Islet precursor cell (in vitro differentiated cells): ENCODE data around the gene FAM228B.
"Not testable (repeated sequence)": the region's sequence is repeated elsewhere in the genome, so short reads cannot be mapped to it uniquely, and the experiment has no call there.

Experiments
- DNase-seq: peaks from one replicate; pipeline ENCODE4 v3.0.0-alpha.2; 2018

The FAM228B gene

DNA sequence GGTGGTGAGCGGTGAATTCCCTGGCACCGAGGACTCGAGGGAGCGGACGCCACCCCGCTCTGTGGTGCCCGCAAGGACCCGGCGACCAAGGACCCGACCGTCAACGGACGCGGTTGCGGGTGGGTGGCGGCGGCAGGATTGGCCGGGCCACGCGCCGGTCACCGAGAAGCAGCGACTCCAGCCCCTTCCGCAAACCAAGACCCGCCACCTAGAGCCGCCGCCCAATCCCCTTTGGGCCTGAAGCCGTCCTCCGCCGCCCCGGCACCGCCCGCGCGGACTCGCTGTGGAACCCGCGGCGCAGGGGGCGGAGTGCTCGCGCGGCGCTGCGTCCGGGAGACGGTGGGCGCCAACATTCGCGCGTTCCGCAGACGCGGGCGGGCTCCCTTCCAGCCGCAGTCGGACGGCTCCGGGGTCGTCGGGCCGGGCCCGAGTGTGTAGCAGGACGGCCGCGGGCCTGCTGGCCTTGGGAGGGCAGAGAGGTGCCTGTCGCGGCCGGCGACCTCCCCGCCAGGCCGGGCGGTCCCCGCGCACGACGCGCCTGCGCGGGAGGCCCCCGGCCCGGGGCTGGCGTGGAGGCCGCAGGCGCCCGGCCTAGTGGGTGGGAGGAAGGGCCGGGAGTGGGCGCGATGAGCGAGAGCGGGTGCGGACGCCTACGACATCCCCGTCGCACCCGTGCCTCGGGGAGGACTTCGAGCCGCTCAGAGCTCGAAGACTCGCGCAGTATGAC lies at the start of gene FAM228B, which contains the start of gene PFN4:
TSS of gene FAM228B (plus strand) at position 275 of the 727 bp plus-strand sequence. CDS start 893 bp downstream, outside the sequence.
TSS of gene PFN4 (minus strand) at position 140 of the 727 bp plus-strand sequence. CDS start 799 bp downstream, outside the sequence.
- DNase-seq = peak; percentile 93

- DNase-seq = no peak
These were observed 49.5 kb upstream of the FAM228B start for GRCh38 chr2:24073816-24074215.

GRCh38 chr2:24075259-24075658 lies 48.0 kb upstream of the FAM228B start:
- DNase-seq = no peak

GRCh38 chr2:24075915-24076848 lies 47.1 kb upstream of the FAM228B start, which contains the start of gene SF3B6:
SF3B6 (minus strand) TSS chr2:24076326; CDS start chr2:24076229, 97 bp downstream.
- DNase-seq = peak; percentile 100

DNA sequence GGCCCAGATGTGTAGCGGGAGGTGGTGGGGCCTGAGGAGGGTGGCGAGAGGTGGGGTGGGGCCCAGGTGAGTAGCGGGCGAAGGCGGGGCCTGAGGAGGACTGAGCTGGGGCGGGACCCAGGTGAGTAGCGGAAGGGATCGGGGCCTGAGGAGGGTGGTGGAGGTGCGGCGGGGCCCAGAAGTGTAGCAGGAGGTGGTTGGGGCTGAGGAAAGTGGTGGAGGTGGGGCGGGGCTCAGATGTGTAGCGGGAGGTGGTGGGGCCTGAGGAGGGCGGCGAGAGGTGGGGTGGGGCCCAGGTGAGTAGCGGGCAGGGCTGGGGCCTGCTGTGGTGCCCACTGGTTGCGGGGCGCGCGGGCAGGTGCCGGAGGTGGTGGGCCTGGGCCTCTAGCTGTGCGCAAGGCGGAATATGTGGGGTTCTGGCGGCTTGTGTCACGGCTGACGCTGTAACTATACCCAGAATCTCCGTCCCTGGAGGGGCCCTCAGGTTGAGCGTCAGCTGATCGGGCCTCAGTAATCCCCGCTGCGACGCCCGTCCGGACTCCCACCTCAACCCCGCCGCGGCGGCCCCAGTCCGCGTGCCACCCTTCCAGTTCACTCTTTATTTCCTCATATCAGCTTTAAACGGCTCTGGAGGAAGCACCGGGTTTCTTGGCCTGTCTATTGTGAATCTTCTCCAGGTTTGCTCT lies 46.3 kb upstream of the FAM228B start:
- DNase-seq = no peak

DNA sequence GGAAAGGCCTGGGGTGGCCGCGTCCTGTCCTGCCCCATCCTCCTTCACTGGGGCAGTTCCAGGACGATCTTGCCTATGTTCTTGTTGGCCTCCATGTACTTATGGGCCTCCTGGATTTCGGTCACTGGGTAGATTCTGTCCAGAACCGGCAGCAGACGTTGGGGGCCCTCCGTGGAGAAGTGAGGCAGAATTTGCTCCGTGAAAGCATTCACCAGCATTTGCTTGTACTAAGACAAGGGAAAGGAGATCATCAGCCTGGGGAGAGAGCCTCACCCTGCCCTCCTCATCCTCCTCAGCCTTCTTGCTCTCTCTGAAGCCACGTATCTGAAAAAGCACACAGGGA lies 45.8 kb upstream of the FAM228B start:
- no peak for DNase-seq

GRCh38 chr2:24077879-24078278 lies 45.4 kb upstream of the FAM228B start:
- no peak for DNase-seq

DNA sequence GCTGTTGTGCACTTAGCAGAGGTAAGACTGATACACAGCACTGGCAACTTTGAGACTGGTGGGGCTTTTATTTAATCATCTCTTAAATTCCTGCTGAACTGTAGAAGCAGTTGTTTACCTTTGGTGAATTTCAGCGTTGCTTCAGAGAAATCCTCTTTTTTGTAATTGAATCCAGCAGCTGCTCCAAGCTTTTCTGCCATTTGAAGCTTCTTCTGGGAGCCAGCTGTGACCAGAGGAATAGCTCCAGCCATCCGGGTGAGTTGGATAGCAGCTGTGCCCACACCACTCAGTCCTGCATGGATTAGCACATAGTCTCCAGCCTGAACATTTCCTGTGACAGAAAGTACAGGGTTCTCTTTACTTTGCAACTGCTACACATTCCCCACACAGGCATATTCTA lies 42.6 kb upstream of the FAM228B start:
- no peak for DNase-seq

DNA sequence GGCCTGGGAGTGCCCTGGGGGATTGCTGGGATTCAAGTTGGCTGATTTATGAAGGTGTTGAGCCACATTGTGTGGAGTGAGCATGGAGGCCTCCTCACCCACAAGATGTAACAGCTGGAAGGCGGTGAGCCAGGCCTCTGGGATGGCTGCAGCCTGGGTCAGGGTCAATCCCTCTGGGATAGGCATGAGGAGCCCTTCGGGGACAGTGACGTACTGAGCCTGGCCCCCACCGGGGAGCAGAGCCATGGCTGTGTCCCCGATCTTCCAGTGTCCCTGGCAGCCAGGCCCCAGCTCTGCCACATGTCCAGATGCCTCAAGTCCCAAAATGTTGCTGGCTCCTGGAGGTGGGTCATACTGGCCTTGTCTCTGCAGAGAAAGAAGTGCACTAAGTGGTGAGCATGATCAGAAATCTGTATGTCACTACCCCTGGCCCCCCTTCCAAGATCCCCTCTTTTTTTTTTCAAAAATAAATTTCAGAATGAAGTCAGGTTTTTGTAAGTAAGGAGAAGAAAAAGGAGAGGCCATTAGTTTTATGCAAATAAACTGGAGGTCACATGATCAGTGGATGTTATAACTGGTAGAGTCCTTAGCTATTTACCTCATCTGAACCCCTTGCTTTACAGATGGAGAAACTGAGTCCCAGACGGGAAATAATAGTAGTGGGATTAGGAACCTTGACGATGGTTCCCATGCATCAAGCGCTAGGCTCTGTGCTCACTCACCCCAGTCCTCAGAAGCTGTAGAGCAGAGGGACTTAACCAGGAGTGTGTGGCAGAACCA lies 40.3 kb upstream of the FAM228B start:
- no peak for DNase-seq

- DNase-seq = peak; percentile 97
These were observed 39.5 kb upstream of the FAM228B start for GRCh38 chr2:24083567-24084385.

DNA sequence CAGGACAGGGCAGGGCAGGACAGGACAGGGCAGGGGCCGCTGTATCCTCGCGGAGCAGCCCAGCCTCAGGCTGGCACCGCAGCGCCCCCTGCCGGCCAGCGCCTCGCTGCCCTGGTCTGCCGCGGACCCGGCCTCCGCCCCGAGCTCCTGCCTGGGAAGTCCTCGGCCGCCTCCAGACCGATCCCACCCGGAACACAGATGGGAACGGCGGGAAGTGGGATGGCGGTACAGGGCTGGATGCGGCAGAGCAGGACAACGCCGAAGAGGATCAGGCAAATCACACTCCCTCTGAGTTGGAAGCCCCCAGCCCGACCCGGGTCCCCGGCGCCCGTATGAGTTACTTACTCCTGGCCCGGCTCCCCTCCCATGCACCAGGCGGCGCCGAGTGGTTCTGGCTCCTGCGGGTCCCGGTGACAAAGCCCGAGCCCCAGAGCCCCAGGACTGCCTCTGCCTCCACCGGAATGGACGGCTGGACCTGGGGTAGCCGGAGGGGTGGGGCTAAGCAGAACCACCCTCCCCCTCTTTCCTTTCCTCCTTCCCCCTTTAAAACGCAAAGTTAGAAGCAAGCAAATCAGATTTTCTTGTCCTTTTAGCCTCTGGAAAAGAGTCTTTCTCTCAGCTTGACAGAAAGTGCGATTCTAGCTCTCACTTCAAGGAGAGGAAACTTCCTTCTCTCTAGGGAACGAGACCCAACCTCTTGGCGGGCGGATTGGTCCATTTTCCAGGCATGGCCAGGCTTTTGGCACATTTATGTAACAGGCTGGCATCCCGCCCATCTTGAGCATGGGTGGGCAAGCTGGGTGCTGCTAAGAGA lies 38.7 kb upstream of the FAM228B start, which contains the start of gene TP53I3:
TSS of gene TP53I3 (minus strand) at position 449 of the 814 bp plus-strand sequence. CDS start 508 bp downstream, outside the sequence.
- DNase-seq = peak; percentile 96

GRCh38 chr2:24085200-24085489 lies 38.1 kb upstream of the FAM228B start:
- no peak for DNase-seq

- no peak for DNase-seq
These were observed 37.0 kb upstream of the FAM228B start for GRCh38 chr2:24086241-24086640.

GRCh38 chr2:24087032-24087431 lies 36.2 kb upstream of the FAM228B start:
- DNase-seq = no peak

DNA sequence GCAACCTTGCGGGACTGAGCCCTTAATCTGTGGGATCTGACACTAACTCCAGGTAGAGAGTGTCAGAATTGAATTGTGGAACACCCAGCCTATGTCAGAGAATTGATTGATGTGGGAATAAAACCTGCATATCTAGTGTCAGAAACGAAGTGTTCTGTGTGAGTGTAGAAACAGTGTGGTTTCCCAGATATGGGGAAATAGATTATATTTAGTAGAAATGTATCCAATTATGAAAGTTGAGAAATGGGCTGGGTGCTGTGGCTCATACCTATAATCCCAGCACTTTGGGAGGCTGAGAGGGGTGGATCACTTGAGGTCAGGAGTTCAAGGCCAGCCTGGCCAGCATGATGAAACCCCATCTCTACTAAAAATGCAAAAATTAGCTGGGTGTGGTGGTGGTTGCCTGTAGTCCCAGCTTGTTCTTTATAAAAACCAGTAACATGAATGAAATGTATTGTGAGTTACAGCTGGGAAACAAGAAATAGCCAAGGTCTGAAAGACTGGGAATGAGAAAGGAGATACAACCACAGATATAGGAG lies 34.4 kb upstream of the FAM228B start:
- no peak for DNase-seq

DNA sequence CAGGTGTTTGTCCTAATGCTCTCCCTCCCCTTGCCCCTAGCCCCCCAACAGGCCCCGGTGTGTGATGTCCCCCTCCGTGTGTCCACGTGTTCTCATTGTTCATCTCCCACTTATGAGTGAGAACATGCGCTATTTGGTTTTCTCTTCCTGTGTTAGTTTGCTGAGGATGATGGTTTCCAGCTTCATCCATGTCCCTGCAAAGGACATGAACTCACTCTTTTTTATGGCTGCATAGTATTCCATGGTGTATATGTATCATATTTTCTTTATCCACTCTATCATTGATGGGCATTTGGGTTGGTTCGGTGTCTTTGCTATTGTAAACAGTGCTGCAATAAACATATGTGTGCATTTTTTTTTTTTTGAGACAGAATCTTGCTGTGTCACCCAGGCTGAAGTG lies 30.0 kb upstream of the FAM228B start:
- not testable (repeated sequence) for DNase-seq

- DNase-seq = not testable (repeated sequence)
These were observed 28.0 kb upstream of the FAM228B start for GRCh38 chr2:24095171-24095677.

DNA sequence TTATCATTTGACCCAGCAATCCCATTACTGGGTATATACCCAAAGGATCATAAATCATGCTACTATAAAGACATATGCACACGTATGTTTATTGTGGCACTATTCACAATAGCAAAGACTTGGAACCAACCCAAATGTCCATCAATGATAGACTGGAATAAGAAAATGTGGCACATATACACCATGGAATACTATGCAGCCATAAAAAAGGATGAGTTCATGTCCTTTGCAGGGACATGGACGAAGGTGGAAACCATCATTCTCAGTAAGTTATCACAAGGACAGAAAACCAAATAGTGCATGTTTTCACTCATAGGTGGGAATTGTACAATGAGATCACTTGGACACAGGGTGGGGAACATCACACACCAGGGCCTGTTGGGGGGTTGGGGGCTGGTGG lies 22.5 kb upstream of the FAM228B start:
- DNase-seq = not testable (repeated sequence)

DNA sequence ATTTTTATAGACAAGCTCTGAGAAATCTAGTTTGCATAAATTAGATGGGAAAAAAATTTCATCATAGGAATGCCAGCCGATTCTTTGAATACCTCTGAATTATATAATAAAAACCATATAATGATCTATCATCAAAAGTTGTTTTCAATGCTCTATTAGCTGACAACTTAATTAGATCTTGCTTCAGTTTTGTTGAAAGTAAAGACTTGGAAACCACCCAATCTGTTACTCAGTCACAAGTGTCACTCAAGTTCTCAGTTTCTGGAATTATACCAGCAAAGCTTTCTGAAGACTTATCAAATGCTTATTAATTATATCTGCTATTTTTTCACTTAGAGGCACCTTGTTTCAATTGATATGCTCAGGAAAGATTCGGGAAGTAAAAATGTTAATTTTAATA lies 21.3 kb upstream of the FAM228B start:
- no peak for DNase-seq

DNA sequence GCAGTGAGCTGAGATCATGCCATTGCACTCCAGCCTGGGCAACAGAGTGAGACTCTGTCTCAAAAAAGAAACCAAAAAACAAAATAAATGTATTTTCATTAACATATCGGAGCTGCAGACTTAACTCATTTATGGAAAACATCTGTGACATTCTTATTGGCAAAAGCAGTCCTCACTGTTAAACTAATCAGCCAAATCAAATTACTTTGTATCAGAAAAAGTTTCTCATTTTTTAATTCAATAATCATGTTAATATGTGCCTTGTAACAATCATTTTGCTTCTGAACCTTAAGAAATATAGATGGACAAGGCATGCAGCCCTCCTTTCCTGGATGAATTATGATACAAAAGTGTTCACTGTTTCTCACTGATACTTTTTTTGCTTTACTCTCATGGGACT lies 20.6 kb upstream of the FAM228B start:
- DNase-seq = no peak
